Heart left ventricle (tissue), 13 donors: ENCODE measurements around the gene ESR2.
"Not testable (repeated sequence)": the region's sequence is repeated elsewhere in the genome, so short reads cannot be mapped to it uniquely, and the experiment has no call there.

Experiments used
- POLR2A ChIP-seq, 2 donors: fragments of 450-650 bp; IDR thresholded peaks; one replicate each; pipeline ENCODE4 v1.6.1; 2017; ENCODE audit warnings: antibody characterized with exemption in 2 of 2, mild to moderate bottlenecking in 2 of 2, moderate library complexity in 2 of 2
- TF ChIP-seq, protein P1 (sequence below), 12 donors: fragments of 200-600 bp; sonication (generic) in 4 of 12; IDR thresholded peaks; one replicate each; pipeline versions ENCODE4 v1.5.0 to v1.8.0; 2018 to 2022; ENCODE audit warnings: antibody characterized with exemption in 12 of 12, mild to moderate bottlenecking in 5 of 12
- donor health status: ischemic (EF 13 %, LVEDD 7.1; RV severe dilation, severe dysfunction).
- donor health status: DM: no; HTN: yes; CAD: no.
- donor health status: DM: no; HTN: no; CAD: no.
- donor health status: ischemic (EF 25% LVEDD 6.9; RV normal size, moderate dysfunction).
- donor health status: ischemic (EF 25% LVEDD 5.7; RV mildly dilated, moderate dysfunction).
- donor health status: ischemic (EF 35%, LVEDD 5.7; RV mildly dilated, moderate dysfunction).
- donor health status: nonischemic (EF 11% LVEDD 7.7; RV severe dilation, severe dysfunction).
- donor health status: DM: yes; HTN: yes; CAD: no.
- donor health status: PGD.
- donor health status: ischemic (EF 29% LVEDD 5.4; RV normal size, mild dysfunction).
- donor health status: nonischemic (EF 23%, LVEDD 6.1; RV moderate dilation, normal function).

DNA sequence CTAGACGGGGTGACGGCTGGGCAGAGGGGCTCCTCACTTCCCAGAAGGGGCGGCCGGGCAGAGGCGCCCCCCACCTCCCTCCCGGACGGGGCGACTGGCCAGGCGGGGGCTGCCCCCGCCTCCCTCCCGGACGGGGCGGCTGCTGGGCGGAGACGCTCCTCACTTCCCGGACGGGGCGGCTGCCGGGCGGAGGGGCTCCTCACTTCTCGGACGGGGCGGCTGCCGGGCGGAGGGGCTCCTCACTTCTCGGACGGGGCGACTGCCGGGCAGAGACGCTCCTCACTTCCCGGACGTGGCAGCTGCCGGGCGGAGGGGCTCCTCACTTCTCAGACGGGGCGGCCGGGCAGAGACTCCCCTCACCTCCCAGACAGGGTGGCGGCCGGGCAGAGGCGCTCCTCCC is 111.3 kb downstream of the ESR2 start:
- not testable (repeated sequence) for TF ChIP-seq POLR2A (IDR thresholded peaks at IDR 0.05)
- TF ChIP-seq, protein P1, sequence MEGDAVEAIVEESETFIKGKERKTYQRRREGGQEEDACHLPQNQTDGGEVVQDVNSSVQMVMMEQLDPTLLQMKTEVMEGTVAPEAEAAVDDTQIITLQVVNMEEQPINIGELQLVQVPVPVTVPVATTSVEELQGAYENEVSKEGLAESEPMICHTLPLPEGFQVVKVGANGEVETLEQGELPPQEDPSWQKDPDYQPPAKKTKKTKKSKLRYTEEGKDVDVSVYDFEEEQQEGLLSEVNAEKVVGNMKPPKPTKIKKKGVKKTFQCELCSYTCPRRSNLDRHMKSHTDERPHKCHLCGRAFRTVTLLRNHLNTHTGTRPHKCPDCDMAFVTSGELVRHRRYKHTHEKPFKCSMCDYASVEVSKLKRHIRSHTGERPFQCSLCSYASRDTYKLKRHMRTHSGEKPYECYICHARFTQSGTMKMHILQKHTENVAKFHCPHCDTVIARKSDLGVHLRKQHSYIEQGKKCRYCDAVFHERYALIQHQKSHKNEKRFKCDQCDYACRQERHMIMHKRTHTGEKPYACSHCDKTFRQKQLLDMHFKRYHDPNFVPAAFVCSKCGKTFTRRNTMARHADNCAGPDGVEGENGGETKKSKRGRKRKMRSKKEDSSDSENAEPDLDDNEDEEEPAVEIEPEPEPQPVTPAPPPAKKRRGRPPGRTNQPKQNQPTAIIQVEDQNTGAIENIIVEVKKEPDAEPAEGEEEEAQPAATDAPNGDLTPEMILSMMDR (IDR thresholded peaks at IDR 0.05) = not testable (repeated sequence)
